Measurements from ENCODE around the gene AQP12A.

The AQP12A gene

DNA sequence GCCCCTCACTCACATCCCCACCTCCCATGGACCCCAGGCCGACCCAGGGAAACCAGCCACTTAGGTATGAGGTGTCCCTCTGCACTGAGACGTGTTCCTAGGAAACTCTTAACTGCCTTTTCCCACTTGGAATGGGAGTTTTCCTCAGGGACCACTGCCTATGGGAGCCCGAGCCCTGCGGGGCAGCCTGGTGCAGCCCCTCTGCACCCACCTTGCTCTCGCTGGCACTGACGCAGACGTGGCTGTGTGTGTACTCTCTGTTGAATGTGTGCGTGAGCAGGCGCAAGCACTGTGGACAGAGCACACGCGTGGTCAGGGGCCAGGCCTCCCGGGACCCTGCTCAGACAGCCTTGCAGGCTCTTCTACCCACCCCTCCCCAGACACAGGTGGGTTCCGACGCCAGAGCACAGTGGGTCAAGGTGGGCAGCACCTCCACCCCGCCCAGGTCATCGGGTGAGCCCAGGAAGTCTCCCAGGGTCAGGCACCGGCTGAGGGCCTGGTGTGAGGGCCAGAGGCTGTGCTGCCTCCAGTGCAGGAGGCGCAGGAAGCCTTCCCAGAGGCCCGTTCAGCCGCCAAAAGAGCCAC, 30.0 kb downstream of the AQP12A start:
- no peak for DNase-seq (ENCODE audit: low read depth in 2 of 3, low spot score in 1 of 3)

DNA sequence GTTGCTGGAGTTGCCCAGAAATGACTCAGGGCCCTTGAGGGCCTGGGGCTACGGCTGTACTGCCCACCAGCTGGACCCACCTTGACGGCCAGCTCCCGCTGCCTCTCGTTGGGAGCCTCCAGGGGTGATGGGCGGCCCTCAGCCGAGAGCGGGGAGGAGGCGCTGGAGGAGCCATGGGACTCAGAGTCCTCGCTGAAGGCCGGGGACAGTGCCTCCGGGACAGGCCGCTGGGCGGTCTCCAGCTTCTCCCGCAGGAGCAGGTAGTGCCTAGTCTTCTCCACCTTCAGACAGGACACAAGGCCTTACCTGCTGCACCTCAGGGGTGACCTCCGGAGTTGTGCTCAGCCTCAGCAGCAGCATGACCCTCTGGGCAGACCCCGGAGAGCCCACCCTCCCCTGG, 30.7 kb downstream of the AQP12A start:
- DNase-seq (ENCODE audit: low read depth in 2 of 3, low spot score in 1 of 3): no peak

DNA sequence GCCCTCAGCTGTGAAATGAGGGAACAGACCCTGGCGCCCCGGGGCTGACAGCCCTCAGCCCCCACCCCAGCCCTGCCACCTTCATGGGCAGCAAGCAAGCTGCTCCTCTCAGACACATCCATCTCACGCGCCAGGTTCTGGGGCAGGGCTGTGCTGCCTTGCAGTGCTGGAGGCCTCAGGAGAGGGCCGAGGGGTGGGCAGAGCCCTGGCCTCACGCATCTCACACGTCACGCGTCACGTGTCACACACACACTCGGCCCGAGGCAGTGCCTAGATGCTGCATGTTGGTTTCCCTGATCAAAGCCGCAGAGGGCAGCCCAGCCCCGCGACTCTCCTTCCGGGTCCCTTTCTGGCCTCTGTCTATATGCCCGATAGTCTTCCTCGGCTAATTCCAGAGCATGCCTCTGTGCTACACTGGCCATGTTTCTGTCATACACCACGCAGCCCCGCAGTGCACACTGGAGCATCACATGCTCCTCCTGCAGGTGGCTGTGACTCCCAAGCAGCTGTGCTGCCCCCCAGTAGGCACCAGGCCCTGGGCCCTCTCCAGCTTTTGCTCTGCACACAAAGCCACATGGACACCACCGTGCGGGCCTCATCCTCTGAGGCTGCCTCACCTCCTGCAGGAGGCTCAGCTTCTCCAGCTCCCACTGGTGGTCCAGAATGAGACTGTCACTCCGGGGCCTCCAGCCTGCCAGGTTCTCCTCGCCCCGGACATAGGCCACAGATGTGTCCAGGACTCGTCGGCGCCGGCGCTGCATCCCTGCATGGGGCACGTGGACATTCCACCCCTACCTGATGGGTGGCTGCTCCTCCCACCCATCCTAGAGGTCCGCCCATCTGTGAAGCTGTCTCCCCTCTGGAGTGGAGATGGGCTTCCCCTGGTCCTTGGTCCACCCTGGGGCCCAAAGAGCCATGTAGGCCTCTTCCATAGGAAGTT, 31.4 kb downstream of the AQP12A start:
- DNase-seq (ENCODE audit: low read depth in 2 of 3, low spot score in 1 of 3): no peak

DNA sequence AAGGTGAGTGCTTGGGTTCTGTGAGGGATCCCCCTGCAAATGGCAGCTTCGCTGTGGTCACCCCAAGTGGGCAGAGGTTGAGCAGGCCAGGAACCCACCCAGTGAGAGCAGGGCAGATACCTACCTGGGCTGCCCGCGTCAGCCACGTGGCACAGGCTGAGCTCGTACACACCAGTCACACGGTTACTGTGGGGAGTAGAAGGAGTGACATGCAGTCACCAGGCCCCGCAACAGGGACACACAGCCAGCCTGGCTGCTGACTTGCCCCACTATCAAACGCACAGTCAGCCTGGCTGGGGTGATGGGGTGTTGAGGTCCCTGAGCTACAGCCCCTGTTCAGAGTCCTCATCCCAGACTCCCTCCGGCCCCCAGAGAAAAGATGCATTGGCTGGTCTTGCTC, 32.2 kb downstream of the AQP12A start:
- DNase-seq (ENCODE audit: low read depth in 2 of 3, low spot score in 1 of 3): no peak

- no peak for DNase-seq (ENCODE audit: low read depth in 2 of 3, low spot score in 1 of 3)
Measured at GRCh38 chr2:240724431-240724830, 32.8 kb downstream of the AQP12A start.

DNA sequence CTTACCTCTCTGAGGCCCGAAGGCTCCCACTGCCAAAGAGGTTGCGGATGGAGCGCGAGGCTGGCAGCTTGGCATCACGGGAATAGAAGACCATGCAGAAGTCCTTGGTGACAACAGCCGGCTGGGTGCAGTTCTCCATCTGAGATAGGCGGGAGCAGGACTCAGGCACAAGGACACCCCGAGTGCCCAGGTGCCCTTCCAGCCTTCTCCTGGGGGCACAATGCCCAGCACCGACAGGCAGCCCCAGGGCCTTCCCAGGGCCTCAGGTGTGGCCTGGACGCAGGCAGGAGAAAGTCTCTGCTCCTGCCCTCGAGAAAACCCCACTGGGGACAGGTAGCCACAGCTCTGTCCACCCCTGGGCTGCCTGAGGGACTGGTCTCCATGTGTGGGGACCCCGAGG, 33.6 kb downstream of the AQP12A start:
- no peak for DNase-seq (ENCODE audit: low read depth in 2 of 3, low spot score in 1 of 3)

GRCh38 chr2:240725671-240726070, 34.0 kb downstream of the AQP12A start:
- DNase-seq (ENCODE audit: low read depth in 2 of 3, low spot score in 1 of 3): no peak

DNA sequence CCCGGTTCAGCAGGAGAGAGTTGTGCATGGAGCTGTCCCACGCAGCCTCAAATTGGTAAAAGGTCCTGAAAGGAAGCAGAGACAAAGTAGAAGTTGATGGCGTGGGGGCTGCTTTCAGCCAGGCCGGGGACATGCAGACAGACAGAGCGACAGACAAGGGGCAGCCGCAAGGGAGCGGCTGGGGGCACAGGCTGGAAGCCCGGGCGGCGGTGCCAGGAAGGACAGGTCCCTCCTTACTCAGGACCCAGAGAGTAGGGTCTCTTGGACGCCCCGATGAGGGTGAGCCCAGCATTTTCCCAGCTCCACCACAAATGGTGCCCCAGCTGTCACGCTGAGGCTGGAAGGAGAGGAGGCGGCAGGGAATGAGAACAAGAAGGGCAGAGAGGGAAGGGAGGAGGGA, 35.2 kb downstream of the AQP12A start:
- no peak for DNase-seq (ENCODE audit: low read depth in 2 of 3, low spot score in 1 of 3)

DNA sequence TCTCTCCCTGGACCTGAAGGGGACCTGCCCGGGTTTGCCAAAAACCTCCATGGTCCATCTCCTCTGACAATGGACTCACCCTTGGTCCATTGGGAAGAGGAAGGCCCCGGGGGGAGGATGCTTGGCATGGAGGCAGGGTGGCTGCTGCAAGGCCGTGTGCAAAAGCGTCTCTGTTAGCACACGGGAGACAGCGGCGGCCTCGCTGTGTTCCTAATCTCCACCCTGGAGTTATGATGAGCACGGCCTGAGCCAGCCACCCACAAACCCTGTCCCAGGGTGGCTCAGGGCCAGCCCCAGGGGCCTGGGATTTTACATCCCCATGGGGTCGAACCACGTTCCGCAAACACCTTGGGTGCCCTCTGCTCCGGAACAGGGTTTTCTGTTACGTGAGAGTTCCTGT, 35.8 kb downstream of the AQP12A start:
- DNase-seq (ENCODE audit: low read depth in 2 of 3, low spot score in 1 of 3): no peak

- DNase-seq (ENCODE audit: low read depth in 2 of 3, low spot score in 1 of 3): no peak
Measured at GRCh38 chr2:240727913-240728312, 36.2 kb downstream of the AQP12A start.

- DNase-seq (ENCODE audit: low read depth in 2 of 3, low spot score in 1 of 3): no peak
Measured at GRCh38 chr2:240728361-240728760, 36.7 kb downstream of the AQP12A start.

DNA sequence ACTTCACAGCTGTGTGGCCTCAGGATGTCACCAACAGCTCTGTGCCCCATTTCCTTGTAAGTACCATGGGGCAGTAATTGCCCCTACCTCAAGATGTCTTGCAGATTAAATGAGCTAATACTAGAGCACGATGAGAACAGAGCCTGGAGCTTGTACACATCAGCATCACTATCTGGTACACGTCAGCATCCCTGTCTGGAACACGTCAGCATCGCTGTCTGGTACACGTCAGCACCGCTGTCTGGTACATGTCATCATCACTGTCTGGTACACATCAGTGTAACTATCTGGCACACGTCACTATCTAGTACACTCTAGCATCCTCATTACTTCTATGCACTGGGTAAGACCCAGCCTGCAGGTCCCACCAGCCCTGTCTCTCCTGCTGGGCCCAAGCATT, 37.2 kb downstream of the AQP12A start:
- DNase-seq (ENCODE audit: low read depth in 2 of 3, low spot score in 1 of 3): no peak

GRCh38 chr2:240730501-240731177, 39.0 kb downstream of the AQP12A start:
- DNase-seq (ENCODE audit: low read depth in 2 of 3, low spot score in 1 of 3): no peak

- no peak for DNase-seq (ENCODE audit: low read depth in 2 of 3, low spot score in 1 of 3)
Measured at GRCh38 chr2:240731178-240731545, 39.5 kb downstream of the AQP12A start.

DNA sequence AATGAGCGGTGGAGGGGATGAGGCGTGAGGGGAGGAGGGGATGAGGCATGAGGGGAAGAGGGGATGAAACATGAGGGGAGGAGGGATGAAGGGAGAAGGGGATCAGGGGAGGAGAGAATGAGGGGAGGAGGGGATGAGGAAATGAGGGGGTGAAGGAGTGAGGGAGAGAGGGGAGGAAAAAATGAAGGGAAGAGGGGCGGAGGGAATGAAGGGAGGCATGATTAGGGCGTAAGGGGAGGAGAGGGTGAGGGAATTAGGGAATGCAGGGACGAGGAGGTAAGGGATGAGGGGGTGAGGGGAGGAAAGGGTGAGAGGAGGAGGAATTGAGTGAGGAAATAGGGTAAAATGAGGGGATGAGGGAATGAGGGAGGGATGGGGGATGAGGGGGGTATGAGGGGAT, 40.5 kb downstream of the AQP12A start:
- DNase-seq (ENCODE audit: low read depth in 2 of 3, low spot score in 1 of 3): no peak

- no peak for DNase-seq (ENCODE audit: low read depth in 2 of 3, low spot score in 1 of 3)
Measured at GRCh38 chr2:240732911-240733622, 41.4 kb downstream of the AQP12A start.

DNA sequence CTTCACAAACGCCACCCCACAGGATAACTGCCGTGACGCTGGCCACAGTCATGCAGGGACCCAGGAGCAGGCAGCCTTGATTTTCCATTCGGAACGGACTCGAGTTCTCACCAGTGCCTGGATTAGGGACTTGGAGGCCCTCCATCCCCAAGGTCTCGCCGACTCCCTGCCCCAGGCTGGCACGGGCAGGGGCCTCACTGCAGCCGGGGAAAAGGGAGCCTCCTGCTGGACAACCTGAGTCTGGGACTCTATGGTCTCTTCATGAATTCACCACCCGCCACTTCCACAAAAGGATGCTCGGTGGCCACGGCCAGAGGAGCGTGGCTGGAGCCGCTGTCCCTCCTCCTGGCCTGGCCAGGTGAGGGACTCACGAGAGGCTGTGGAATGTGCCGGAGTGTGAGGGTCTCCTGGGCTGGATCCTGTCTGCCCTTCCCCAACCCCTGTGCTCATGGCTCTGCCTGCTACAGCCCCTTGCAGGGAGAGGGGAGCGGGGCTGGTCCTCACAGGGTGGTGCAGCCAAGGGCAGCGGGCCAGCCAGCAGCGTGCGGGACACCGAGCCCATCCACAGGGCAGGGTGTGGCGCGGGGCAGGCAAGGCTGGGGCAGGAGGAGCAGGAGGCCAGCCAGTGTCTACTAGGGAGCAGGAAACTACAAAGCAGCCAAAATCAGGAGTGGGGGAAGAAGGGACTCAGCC, 42.3 kb downstream of the AQP12A start:
- no peak for DNase-seq (ENCODE audit: low read depth in 2 of 3, low spot score in 1 of 3)

DNA sequence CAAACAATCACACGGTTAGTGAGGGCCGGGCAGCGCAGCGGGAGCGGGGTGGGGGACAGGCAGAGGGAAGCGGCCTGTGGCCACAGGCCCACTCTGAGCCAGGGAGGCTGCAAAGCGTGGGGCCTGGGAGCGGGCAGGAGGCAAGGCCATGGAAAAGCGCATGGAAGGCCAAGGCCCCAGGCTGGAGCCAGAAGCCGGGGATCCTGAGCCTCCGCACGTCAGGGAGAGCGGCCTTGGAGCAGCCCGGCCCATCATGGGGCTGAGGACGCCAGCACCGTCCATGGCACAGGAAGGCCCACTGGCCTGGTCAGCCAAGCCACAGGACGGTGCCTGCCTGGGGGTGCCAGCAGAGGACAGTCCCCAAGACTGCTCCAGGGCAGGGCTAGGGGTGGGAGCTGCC, 43.1 kb downstream of the AQP12A start:
- DNase-seq (ENCODE audit: low read depth in 2 of 3, low spot score in 1 of 3): no peak

DNA sequence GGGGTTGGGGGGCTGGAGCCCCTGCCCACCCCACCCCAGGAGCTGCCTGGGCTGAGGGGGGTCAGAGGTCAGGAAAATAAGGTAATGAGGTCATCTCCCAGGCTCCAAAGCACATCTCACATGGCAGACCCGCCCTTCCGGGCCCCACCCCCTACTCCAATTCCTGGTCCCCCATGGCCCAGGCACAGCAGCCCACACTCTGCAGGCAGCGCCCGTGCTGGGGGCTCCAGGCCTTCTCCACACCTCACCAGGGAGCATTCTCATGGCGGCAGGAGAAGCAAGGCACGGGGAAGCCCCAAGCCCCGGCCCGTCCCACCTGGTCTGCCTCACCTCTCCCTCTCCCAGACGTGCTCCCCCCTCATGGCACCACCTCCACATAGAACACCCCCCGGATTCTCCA, 43.8 kb downstream of the AQP12A start:
- DNase-seq (ENCODE audit: low read depth in 2 of 3, low spot score in 1 of 3): no peak

- DNase-seq (ENCODE audit: low read depth in 2 of 3, low spot score in 1 of 3): no peak
Measured at GRCh38 chr2:240736281-240737250, 44.9 kb downstream of the AQP12A start.

Measured in stimulated activated CD4-positive, alpha-beta T cell treated with anti-CD3 and anti-CD28 coated beads, Interleukin-12 subunit alpha, Interleukin-12 subunit beta, amount 100 ng/mL, for 48 hours (primary cell).